ENCODE data around the gene SLC12A2.

SLC12A2 gene

GRCh38 chr5:128234928-128235641, 151.5 kb downstream of the SLC12A2 start:
- DNase-seq: no peak

- no peak for DNase-seq
Measured at GRCh38 chr5:128236334-128236733, 152.8 kb downstream of the SLC12A2 start.

GRCh38 chr5:128237000-128237399, 153.4 kb downstream of the SLC12A2 start:
- no peak for DNase-seq

- DNase-seq: no peak
Measured at GRCh38 chr5:128237546-128237945, 154.0 kb downstream of the SLC12A2 start.

Measured in inflammatory macrophage treated with lipopolysaccharide for 4 hours (primary cell).